Left hindlimb (tissue), 1 donor: ENCODE measurements around the gene CDC42BPA.
"Not testable (repeated sequence)": the region's sequence is repeated elsewhere in the genome, so short reads cannot be mapped to it uniquely, and the experiment has no call there.

Experiments
- DNase-seq: peaks from one replicate; pipeline ENCODE4 v3.0.0-alpha.2; 2018

The CDC42BPA gene

DNA sequence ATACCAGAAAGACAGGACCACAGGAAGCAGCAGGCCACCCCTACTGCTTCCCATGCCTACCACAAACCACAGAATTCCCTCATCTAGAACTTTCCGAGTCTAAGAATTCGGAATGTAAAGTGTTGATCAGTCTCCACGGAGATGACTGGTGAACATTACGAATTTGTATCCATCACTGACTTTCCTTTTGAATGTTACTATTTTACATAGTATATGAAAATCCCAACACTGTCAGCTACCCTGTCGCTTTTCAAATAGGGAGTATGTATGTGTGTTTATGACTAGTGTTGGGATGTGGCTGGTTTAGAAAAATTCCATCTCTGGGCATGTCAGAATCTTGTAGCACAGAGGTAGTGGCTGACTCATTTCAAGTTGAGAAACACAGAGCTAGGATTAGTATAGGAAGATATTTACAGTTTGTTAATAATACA is 260.0 kb downstream of the CDC42BPA start:
- no peak for DNase-seq

GRCh38 chr1:227049253-227049652 is 269.0 kb downstream of the CDC42BPA start:
- no peak for DNase-seq

DNA sequence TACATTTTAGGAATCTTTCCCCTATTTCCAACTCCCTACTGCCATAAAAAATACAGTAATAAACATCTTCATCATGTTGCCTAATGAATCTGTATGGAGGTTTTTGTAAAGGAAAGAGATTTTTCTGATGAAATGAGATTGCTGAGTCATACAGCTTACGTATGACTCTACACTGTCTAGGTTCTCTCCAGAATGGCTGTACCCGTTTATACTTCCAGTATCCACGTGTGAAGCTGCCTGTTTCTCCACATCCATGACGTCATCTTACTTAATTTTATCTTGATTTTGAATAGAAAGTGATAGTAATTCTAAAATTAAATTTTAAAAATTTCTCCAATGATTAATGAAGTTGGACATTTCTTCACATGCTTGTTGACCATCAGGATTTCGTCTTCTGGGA is 274.5 kb downstream of the CDC42BPA start:
- DNase-seq: no peak

- DNase-seq: no peak
These were observed 276.0 kb downstream of the CDC42BPA start for GRCh38 chr1:227042292-227042691.

- DNase-seq: no peak
These were observed 279.9 kb downstream of the CDC42BPA start for GRCh38 chr1:227038401-227038800.

DNA sequence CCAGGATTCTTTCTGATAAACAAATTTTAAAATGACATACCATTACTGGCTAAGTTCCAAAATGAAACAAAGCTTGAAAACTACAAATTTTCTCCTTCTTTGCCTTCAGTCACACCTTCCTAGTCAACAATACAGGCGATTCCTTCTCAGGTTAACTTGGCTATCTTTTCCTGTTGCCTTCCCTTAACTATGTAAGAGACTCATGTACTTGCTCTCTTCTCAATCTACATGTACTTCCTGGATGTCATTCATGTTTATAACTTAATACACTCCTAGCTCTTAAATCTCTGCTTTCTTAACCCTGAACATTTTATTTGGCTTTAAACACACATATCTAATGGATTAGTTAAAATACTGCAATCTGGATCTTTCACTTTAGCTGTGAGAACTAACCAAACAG is 281.2 kb downstream of the CDC42BPA start:
- DNase-seq: no peak

DNA sequence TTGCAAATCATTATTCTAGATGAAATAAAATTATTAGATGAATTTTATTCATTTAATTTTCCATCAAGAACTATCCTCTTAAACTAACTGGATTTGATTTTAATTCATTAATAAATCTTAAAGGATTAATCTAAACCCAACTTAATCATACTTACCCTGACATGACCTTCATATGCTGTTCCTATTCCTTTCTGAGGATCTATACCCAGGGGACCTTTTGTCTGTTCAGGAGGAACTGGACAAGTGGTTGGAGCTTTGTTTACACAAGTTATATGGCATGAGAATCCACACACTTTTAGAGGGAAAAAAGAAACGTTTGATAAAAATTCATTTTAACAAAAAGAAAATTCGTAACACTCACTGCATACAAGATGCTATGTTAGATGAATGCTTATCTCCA is 283.0 kb downstream of the CDC42BPA start:
- no peak for DNase-seq

DNA sequence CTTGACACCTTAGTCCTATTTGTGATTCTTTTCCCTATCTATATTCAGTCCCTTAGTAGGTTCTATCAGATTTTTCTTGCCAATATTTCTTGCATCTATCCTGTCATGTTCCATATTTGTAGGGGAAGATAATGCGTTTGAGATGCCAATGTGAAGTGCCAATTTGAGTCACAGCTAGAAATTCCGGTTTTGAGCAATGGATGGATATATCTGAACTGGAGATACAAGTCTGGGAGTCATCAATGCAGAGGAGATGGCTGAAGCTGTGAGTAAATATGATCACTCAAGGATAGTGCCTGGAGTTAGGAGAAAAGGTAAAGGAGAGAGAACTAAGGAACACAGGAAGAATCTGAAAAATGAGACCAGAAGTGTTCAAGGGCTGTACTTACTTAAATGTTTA is 284.4 kb downstream of the CDC42BPA start:
- no peak for DNase-seq

GRCh38 chr1:227032396-227032795 is 285.9 kb downstream of the CDC42BPA start:
- DNase-seq: no peak

GRCh38 chr1:227016990-227017389 is 301.3 kb downstream of the CDC42BPA start:
- DNase-seq: no peak

DNA sequence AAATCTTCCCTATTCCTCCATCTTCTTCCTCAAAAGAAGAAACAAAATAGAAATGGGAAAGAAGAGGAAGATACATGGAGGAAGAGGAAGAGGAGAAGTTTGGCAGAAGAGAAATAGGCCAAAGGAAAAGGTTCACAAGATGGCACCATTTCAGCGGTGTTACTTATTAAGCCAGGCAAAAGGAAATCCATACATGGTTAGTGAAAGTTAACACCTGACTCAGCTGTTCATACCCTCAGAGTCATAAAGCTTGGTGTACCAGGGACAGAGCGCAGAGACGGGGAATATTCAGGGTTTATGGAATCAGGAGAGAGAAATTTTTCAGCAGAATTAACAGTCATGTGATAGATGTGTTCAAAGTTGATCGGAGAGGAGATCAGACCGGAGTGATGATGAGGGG is 307.6 kb downstream of the CDC42BPA start:
- no peak for DNase-seq

DNA sequence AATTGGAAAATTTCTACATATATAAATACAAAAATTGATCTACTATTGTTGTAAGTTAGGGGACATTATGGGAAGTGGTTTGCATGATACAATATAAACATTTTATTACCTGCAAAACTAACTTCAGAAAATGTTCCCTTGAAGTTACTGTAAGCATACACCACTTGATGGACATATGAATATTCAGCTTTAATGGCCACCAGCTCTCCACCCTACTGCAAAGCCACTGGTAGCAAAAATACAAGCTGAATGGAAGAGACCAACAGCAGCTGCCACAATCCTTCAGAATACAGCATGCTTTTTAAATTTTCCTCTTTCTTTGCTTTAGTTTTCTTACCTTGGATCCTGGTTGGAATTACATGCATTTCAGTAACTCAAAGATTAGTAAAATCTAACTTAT is 308.4 kb downstream of the CDC42BPA start:
- DNase-seq: no peak

DNA sequence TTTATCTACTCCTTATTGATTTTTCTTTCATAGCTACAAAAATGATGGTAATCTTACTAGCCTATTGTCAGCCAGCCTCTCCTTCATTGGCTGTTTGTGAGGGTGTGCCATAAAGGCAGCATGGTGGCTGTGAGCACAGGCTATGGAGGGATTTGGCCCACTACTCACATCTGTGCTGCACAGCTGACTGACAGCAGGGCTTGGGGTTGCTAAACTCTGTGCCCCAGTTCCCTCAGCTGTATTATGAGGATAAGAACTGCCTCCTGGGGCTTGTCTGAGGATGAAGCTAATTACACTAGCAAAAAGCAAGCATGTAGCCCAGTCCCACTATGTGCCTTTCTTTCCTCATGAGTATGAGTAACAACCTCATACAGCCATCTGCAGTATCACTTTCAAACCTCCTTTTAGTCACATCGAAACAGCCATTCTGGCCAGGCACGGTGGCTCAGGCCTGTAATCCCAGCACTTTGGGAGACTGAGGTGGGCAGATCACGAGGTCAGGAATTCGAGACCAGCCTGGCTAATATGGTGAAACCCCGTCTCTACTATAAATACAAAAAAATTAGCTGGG is 312.0 kb downstream of the CDC42BPA start:
- no peak for DNase-seq

- no peak for DNase-seq
These were observed 313.5 kb downstream of the CDC42BPA start for GRCh38 chr1:227004796-227005195.

DNA sequence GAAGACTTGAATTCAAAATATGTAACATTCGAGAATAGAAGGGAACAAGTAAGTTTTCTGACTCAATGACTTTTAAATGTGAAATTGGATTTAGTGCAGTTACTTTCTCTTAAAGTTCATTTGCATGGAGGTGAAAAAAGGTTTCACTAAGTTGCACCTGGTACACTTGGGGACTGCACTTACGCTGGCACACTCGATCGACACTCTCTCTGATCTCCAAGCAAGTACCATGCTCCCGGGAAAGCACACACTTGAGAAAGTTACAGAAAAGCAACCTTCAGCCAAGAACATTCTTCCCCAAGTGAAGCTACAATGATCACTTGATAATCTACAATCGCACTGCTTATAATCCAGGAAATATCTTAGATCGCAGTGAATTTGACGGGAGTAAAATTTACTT is 315.1 kb downstream of the CDC42BPA start:
- DNase-seq: no peak

DNA sequence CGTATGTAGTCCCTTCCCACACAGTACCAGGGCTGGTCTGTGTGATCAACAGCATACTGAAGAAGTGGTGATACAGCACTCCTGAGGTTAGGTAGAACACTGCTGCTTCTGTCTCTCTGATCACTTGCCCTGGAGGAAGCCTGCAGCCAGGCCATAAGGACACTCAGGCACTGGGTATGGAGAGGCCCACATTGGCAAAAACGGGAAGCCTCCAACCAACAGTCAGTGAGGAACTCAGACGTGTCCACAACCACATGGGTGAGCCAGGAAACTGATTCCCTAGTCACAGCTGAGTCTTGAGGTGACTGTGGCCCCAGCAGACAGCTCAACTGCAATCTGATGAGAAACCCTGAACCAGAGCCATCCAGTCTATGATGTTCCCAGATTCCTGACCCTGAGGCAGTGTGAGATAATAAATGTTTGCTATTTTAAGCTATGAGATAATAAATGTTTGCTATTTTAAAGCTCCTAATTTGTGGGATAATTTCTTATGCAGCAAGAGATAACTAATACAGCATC is 315.7 kb downstream of the CDC42BPA start:
- no peak for DNase-seq

DNA sequence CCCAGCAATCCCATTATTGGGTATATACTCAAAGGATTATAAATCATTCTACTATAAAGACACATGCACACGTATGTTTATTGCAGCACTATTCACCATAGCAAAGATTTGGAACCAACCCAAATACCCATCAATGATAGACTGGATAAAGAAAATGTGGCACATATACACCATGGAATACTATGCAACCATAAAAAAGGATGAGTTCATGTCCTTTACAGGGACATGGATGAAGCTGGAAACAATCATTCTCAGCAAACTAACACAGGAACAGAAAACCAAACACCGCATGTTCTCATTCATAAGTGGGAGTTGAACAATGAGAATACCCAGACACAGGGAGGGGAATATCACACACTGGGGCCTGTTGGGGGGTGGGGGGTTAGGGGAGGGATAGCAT is 318.7 kb downstream of the CDC42BPA start:
- DNase-seq: not testable (repeated sequence)

- no peak for DNase-seq
These were observed 322.6 kb downstream of the CDC42BPA start for GRCh38 chr1:226995365-226996332.

GRCh38 chr1:226994586-226995364 is 323.5 kb downstream of the CDC42BPA start:
- no peak for DNase-seq

GRCh38 chr1:226993814-226994585 is 324.3 kb downstream of the CDC42BPA start:
- DNase-seq: no peak

DNA sequence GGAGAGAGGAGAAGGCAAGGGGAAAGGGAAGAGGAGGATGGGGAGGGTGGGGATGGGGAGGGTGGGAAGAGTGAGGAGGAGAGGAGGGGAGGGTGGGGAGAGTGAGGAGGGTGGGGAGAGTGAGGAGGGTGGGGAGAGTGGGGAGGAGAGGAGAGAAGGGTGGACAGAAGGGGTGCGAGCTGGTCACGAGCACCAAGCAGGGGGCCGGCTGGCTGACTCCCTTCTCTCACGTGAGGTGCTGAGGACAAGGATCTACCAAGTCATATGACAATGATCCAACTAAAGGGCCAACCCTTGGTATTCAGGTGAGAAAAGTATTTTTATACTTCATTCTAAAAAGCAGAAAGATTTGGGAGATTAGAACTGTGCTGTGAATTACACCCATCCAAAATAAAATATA is 326.4 kb downstream of the CDC42BPA start:
- DNase-seq: no peak

DNA sequence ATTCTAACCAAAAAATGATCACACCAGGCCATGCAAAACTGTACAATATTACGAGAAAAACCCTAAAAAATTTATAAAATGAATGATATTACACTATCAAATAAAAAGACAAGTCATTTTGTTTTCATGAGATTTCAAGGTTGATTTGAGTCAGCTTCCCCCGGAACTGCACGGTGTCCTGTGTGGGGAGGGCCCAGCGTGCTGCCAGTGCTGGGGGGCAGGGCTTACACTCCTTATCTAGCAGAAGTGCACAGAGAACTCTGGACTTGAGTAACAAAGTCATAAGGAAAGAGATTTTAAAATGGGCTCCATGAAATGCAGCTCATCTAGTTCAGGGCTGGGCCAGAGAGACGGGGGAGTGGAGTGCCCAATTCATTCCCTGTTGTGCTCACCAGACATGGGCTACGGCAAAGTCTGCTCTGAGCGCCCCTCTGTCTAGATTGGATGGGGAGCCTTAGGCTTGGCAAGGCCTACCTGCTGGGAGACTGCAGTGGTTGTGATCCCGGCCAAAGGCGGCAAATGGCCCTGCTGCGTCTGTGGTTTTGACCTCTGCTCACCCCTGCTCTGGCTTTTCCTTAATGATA is 328.1 kb downstream of the CDC42BPA start:
- DNase-seq: no peak
